PC-3 (cell line): ENCODE results near the gene CORO2B. TPM values are rescaled to one million over a fixed set of nuclear protein-coding genes. Genes with fewer than 3 reads are reported as not detected.

ENCODE experiments used
- ATAC-seq: fragments of 200-7000 bp; cut with Tn5 transposase; 2 replicates; pipeline ENCODE4 v1.9.1; 2020; ENCODE audit warnings: mild to moderate bottlenecking, moderate library complexity
- BruUV-seq: library from RNA; stranded (reverse); fragments of 400-500 nt; replicated peaks from 2 replicates; lab custom pipeline; 2021; lab: Mats Ljungman, UMichigan
- CTCF ChIA-PET: fragments of 300-600 bp; sonication (Branson Sonifier 250); formaldehyde crosslinking; loops from one replicate; lab custom pipeline; 2022; ENCODE audit warnings: antibody characterized with exemption; lab: Charles Lee
- POLR2A ChIA-PET: fragments of 300-600 bp; sonication (Branson Sonifier 250); formaldehyde crosslinking; loops from one replicate; lab custom pipeline; 2022; ENCODE audit warnings: antibody characterized with exemption; ENCODE audit not compliant: unreplicated experiment; lab: Charles Lee
- DNase-seq: peaks from one replicate; pipeline ENCODE4 v3.0.0-alpha.2; 2015
- H2AFZ ChIP-seq: fragments of 300-600 bp; sonication (generic); 2 replicates; pipeline ENCODE4 v1.6.0; 2016; ENCODE audit warnings: antibody characterized with exemption, low read length
- H3F3A ChIP-seq: fragments of 300-600 bp; sonication (generic); one replicate; pipeline ENCODE4 v1.6.0; 2017; ENCODE audit warnings: antibody characterized with exemption, low read length, control low read depth, mild to moderate bottlenecking; ENCODE audit not compliant: unreplicated experiment
- H3K27ac ChIP-seq: fragments of 300-600 bp; sonication (generic); 2 replicates; pipeline ENCODE4 v1.5.1; 2016; ENCODE audit warnings: mild to moderate bottlenecking, low read length
- H3K27me3 ChIP-seq: fragments of 300-600 bp; sonication (generic); 2 replicates; pipeline ENCODE4 v1.6.1; 2016; ENCODE audit warnings: low read length, mixed read lengths
- H3K36me3 ChIP-seq: fragments of 300-600 bp; sonication (generic); 2 replicates; pipeline ENCODE4 v1.6.1; 2016; ENCODE audit warnings: low read depth, mixed run types, low read length, mixed read lengths
- H3K4me1 ChIP-seq: fragments of 300-600 bp; sonication (generic); 2 replicates; pipeline ENCODE4 v1.5.1; 2016; ENCODE audit warnings: low read length; ENCODE audit not compliant: insufficient read depth
- H3K4me2 ChIP-seq: fragments of 300-600 bp; sonication (generic); 2 replicates; pipeline ENCODE4 v1.6.0; 2016; ENCODE audit warnings: low read length
- H3K4me3 ChIP-seq: fragments of 300-600 bp; sonication (generic); 2 replicates; pipeline ENCODE4 v1.5.1; 2016; ENCODE audit warnings: mild to moderate bottlenecking, low read length, mixed read lengths
- H3K79me2 ChIP-seq: fragments of 300-600 bp; sonication (generic); 2 replicates; pipeline ENCODE4 v1.6.1; 2017; ENCODE audit warnings: low read length, mixed read lengths
- H3K9ac ChIP-seq: fragments of 300-600 bp; sonication (generic); 2 replicates; pipeline ENCODE4 v1.6.0; 2016; ENCODE audit warnings: mild to moderate bottlenecking, low read length
- H3K9me2 ChIP-seq: fragments of 300-600 bp; sonication (generic); replicated peaks from 2 replicates; pipeline ENCODE4 v1.6.1; 2016; ENCODE audit warnings: mixed run types, low read length, mixed read lengths
- H3K9me3 ChIP-seq: fragments of 300-600 bp; sonication (generic); 2 replicates; pipeline ENCODE4 v1.6.1; 2016; ENCODE audit warnings: low read length, mixed read lengths
- H4K20me1 ChIP-seq: fragments of 300-600 bp; sonication (generic); 2 replicates; pipeline ENCODE4 v1.6.1; 2016; ENCODE audit warnings: low read length, mixed read lengths
- CTCF ChIP-seq: fragments of 300-600 bp; sonication (generic); conservative IDR thresholded peaks from 2 replicates; pipeline ENCODE4 v1.5.1; 2017; ENCODE audit warnings: antibody characterized with exemption, low read depth, mild to moderate bottlenecking, low read length
- EZH2 ChIP-seq: fragments of 300-600 bp; sonication (generic); IDR thresholded peaks from one replicate; pipeline ENCODE4 v1.6.1; 2017; ENCODE audit warnings: antibody characterized with exemption, mild to moderate bottlenecking, low read length; ENCODE audit not compliant: unreplicated experiment
- EZH2phosphoT487 ChIP-seq: fragments of 300-600 bp; sonication (generic); IDR thresholded peaks from 2 replicates; pipeline ENCODE4 v1.6.1; 2018; ENCODE audit warnings: mild to moderate bottlenecking, antibody characterized with exemption, low read length, borderline replicate concordance
- intact Hi-C: fragments of 100-400 bp; cut with micrococcal nuclease; formaldehyde crosslinking; loops from 2 replicates; pipeline ENCODE4 v1.9.0; 2023
- total RNA-seq: library from RNA; depleted of rRNA; stranded (reverse); fragments of >200 nt; gene quantifications from 2 replicates; pipeline ENCODE4 v1.2.3, GENCODE V29; 2014

The CORO2B gene
- total RNA-seq, 1 experiment from 2014 or later = 0.66 TPM

GRCh38 chr15:68726246-68726645, 147.5 kb downstream of the CORO2B start:
- DNase-seq (no peak), ATAC-seq (no peak)
- Histone ChIP-seq H3K9ac (no peak overlapping the region), H3K4me2 (no peak overlapping the region), H2AFZ (no peak overlapping the region), H3K27me3 (no peaks in the 10 kb centered on the region), H3K4me3 (no peak overlapping the region), H3K9me3 (no peaks in the 10 kb centered on the region), H3K79me2 (no peaks in the 10 kb centered on the region), H4K20me1 (no peaks in the 10 kb centered on the region), H3K36me3 (no peaks in the 10 kb centered on the region), H3K27ac (no peak overlapping the region), H3K9me2 (no peaks in the 10 kb centered on the region), H3F3A (no peaks in the 10 kb centered on the region), H3K4me1 (no peaks in the 10 kb centered on the region)
- CTCF ChIA-PET = no interaction called here
- TF ChIP-seq EZH2 = no peak
- TF ChIP-seq EZH2phosphoT487 = no peak
- no peak for TF ChIP-seq CTCF
- no TSS peak for BruUV-seq
- intact Hi-C loops = no loop called here
- POLR2A ChIA-PET = no interaction called here

GRCh38 chr15:68729789-68730411, 151.1 kb downstream of the CORO2B start:
- Histone ChIP-seq H2AFZ (no peak overlapping the region), H3K36me3 (no peaks in the 10 kb centered on the region), H3K27me3 (no peaks in the 10 kb centered on the region), H3K9me2 (no peaks in the 10 kb centered on the region), H3F3A (no peaks in the 10 kb centered on the region), H4K20me1 (no peaks in the 10 kb centered on the region), H3K4me2 (no peak overlapping the region), H3K9me3 (no peaks in the 10 kb centered on the region), H3K9ac (no peak overlapping the region), H3K79me2 (no peaks in the 10 kb centered on the region), H3K27ac (no peak overlapping the region), H3K4me1 (no peaks in the 10 kb centered on the region), H3K4me3 (no peak overlapping the region)
- DNase-seq (no peak), ATAC-seq (peak; percentile 24; the same call in 1 of the 2 replicates)
- BruUV-seq = no TSS peak
- TF ChIP-seq EZH2phosphoT487 (no peak), EZH2 (no peak), CTCF (no peak)
- ChIA-PET POLR2A (no interaction called here), CTCF (no interaction called here)
- intact Hi-C loops = loop anchor here (1.0 kb wide), 1 partner anchor 146 kb away; no protein-coding TSS in a partner anchor

GRCh38 chr15:68730471-68730919, 151.7 kb downstream of the CORO2B start:
- H3K4me2 ChIP-seq = no peak overlapping the region
- H3K9me2 ChIP-seq = no peaks in the 10 kb centered on the region
- intact Hi-C loops = loop anchor here (1.0 kb wide), 1 partner anchor 146 kb away; no protein-coding TSS in a partner anchor
- no peaks in the 10 kb centered on the region for H4K20me1 ChIP-seq
- DNase-seq (peak; percentile 59), ATAC-seq (0 out of 2 replicates have a peak, but pooled peaks have one; percentile 29)
- no peak overlapping the region for H3K9ac ChIP-seq
- H3K27me3 ChIP-seq = no peaks in the 10 kb centered on the region
- H3K4me1 ChIP-seq = no peaks in the 10 kb centered on the region
- POLR2A ChIA-PET = no interaction called here
- no TSS peak for BruUV-seq
- H3K27ac ChIP-seq = no peak overlapping the region
- H3K36me3 ChIP-seq = no peaks in the 10 kb centered on the region
- H3F3A ChIP-seq = no peaks in the 10 kb centered on the region
- no peaks in the 10 kb centered on the region for H3K79me2 ChIP-seq
- CTCF ChIA-PET = no interaction called here
- H2AFZ ChIP-seq = no peak overlapping the region
- H3K9me3 ChIP-seq = no peaks in the 10 kb centered on the region
- H3K4me3 ChIP-seq = no peak overlapping the region
- TF ChIP-seq EZH2phosphoT487 = no peak
- TF ChIP-seq EZH2 = no peak
- TF ChIP-seq CTCF = peak; percentile 66
